GM19372 (cell line): ENCODE results near the gene CTNNBIP1.

Experiments
- ATAC-seq: cut with Tn5 transposase; IDR thresholded peaks from one replicate; pipeline ENCODE4 v1.9.1; 2021; ENCODE audit warnings: mild to moderate bottlenecking, low read depth, moderate library complexity; ENCODE audit not compliant: unreplicated experiment

CTNNBIP1 gene

DNA sequence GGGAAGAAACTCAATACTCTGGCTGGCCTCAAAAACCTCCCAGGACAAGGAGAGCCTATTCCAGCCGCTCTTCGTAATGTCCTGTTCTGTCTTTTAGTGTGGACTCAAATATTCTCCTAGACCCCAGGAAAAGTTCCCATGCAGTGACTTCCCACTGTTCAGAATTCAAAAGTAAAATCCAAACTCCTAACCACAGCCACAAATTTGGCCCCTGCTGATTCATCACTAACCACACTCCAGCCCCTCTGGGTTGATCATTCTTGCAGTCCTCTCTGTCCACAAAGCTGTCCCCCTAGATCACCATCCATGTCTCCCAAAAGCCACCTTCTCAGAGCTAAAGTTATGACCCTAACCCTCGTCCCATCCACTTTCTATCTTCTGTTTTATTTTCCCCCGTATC is 5.1 kb downstream of the CTNNBIP1 start:
- no peak for ATAC-seq

DNA sequence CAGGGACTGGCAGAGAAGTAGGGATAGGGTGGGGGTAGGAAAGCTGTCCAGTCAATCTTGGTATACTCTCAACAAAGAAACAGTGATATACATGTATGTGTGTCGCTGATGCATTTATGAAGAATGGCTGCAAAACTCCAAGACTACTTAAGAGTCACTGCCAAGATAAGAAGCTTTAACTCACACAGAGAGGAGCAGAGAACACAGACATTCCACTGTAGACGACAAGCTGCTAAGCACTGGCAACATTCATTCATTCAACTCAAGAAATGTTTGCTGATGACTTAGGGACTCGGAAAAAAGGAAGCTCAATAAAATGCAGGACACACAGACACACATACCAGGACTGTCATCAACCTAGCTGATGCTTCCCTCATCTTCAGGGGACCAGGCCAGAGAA is 5.5 kb downstream of the CTNNBIP1 start:
- ATAC-seq, result no peak

DNA sequence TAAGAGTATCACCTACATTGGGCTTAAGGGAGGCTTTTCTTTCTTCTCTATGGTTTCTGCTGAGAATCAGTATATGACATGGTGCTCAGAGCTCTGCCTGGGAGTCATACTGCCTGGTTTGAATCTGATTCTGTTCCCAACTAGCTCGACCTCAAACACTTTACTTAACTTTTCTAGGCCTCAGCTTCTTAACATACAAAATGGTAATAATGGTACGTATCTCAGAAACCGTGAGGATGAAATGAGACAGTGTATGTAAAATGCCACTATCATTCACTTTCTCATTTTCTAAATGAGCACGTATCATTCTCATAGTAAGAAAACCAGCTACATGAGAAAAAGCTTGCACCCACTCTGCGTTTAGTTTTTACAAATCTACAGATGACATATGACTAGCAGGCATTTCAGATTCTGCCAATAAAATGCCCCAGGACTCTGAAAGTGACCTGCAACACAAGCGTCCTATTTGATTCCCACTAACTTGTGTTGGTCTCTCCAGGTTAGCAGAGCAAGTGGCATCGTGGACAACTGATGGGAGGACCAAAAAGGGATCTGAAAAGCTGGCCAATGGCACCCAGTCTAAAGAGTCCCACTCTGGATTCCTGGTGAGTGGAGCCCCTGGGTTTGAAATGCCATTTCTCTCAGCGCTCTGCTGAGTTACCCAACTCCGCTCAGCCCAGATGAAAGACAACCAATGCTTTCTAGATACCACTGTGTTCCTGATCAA is 6.1 kb downstream of the CTNNBIP1 start:
- no peak for ATAC-seq

- no peak for ATAC-seq
Measured at GRCh38 chr1:9902060-9902452, 8.0 kb downstream of the CTNNBIP1 start.

DNA sequence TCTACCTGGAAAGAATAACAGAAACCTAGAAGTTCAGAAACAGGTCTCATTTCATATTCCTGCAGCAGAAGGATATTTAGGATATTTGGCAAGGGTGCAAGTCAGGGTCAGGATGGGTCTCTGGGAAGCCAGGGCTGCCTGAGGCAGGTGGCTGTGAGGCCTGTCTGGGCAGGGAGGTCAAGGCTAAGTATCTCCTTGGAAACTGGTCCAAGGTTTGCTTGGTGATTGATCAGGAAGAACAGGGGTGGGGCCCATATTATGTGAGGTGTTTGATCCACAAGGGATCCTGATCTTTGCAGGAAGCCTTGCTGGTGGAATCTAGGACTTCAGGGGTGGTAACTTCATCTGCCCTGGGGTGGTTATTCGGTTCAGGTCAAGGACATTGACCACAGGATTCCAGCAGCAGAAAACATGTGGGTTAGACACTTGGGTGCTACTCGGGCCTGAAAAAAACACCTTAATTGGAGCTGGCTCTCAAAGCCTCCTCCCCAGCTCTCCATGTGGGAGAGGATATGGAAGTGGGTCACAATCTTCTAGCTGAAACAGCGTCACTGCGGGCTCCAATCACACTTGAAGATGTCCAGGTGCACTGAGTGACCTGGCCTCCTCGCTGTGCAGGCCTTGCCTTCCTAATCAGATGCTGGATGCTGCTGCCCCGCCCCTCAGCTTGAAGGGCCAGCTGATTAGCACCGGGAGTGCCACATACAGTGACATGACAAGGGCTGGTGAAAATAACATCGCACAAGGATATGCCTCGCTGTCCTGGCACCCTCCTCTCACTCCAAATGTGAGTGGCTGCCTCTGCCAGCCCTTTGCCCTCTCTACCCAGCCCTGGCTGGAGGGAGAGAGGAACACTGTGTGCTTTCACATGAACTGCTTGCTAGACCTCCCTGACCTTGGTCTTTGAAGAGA is 8.7 kb downstream of the CTNNBIP1 start:
- ATAC-seq, result no peak

DNA sequence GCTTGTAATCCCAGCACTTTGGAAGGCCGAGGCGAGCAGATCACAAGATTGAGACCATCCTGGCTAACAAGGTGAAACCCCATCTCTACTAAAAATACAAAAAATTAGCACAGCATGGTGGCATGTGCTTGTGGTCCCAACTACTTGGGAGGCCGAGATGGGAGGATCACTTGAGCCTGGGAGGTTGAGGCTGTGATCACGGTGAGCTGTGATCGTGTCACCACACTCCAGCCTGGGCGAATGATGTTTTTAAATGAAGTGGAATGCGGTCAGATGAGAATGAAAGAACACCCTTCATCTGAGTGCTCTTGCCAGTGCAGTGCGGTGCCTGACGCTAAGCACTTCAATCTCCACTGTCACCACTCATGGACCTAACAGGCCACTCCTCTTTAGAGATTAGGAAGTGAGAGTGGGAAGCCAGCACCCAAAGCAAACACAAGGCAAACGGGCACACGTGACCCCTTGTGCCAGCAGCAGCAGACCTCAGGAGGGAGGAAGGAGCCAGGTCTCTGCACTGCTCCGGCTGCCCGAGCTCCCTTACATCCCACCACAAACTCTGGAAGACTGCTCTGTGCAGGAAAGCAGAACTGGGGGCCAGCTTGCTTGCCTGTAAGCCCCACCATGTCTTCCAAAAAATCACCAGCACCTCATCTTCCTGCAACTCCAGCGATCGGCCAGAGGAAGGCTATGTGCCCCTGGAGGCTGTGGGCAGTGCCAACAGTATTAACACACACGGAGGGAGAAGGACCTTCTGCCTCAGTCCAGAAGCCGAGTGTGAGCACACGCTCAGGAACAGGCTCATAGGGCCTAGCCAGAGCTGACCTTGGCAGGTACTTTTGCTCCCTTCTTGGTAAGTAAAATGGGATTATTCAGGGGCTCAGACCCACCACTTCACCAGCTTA is 9.7 kb downstream of the CTNNBIP1 start:
- ATAC-seq, result no peak

DNA sequence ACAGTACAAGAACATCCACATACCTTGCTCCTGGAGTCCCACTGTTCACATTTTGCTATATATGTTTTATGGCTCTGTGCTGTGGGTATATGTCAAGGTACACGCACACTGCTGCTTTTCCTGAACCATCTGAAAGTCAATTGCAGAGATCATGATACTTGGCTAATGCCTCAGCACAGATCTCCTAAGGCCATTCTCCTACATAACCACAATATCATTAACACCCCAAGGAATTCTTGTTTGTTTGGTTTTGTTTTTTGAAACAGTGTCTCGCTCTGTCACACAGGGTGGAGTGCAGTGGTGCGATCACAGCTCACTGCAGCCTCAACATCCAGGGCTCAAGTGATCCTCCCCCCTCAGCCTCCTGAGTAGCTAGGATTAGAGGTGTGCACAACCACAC is 16.0 kb downstream of the CTNNBIP1 start:
- ATAC-seq, result no peak

- ATAC-seq, result no peak
Measured at GRCh38 chr1:9892563-9893528, 17.2 kb downstream of the CTNNBIP1 start.

DNA sequence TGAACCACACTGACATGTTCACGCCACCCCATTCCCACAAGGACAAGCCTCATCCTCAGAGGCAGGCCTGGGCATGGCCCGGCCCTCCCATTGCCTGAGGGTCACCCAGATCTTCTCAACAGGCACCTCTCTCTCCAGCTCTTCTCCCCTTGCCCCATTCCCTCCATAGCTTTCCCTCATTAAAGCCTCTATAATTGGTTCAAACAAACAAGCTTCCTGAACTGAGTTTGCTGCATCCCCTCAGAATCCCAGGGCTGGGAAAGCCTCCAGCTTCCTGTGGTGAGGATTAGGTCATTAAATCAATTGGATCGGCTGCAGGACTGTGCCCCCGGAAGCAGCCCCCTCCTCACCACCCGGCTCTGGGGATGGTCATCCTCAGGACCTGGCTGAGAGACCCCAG is 18.9 kb downstream of the CTNNBIP1 start:
- ATAC-seq, result no peak

- no peak for ATAC-seq
Measured at GRCh38 chr1:9890224-9890731, 19.8 kb downstream of the CTNNBIP1 start.

GRCh38 chr1:9889411-9889810 is 20.7 kb downstream of the CTNNBIP1 start:
- ATAC-seq, result no peak

DNA sequence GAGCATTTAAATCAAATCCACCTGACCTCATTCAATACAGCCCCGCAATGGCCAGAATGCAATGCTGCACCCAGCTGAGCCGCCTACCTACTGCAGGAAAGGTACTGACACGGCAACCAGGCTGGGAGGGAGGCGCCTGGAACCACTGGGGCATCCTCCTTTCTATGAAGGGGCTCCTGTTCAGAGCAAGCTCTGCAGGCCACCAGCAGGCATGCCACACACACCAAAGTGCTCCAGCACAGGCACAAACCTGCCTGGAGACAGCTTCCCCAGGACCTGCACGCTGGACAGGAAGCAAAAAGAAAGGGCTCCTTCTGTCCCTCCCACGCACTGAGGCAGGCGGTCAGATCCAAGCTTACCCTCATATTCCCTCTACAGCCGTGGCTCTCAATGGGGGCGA is 21.2 kb downstream of the CTNNBIP1 start:
- no peak for ATAC-seq

- ATAC-seq, result no peak
Measured at GRCh38 chr1:9887070-9887469, 23.0 kb downstream of the CTNNBIP1 start.

DNA sequence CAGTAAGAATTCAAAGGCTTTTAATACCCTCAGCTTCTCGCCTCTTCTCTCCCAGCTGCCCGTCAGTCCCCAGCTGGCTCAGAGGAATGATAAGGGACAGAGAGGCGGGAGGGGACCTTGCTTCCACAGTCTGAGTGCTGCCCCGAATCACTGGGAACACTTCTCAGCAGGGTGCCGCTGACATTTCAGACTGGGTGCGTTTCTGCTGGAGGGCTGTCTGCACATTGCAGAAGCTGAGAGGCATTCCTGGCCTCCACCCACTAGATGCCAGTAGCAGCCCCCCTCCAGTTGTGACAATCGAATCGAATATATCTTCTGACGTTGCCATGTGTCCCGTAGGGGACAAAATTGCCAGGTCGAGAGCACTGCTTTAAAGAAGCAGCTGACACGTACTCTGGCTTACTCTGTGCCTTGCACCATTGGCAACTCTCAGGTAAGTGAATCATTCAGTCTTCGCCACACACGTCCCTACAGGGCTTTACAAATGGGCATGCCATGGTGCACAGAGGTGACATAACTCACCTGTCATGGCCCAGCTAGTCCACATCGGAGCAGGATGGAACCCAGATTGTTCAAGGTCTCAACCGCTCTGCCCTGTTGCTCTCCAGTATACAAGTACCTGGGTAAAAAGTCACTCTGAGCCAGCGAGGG is 23.9 kb downstream of the CTNNBIP1 start:
- ATAC-seq, result no peak

GRCh38 chr1:9884805-9885204 is 25.3 kb downstream of the CTNNBIP1 start:
- no peak for ATAC-seq

- ATAC-seq, result no peak
Measured at GRCh38 chr1:9883585-9884449, 26.3 kb downstream of the CTNNBIP1 start.

DNA sequence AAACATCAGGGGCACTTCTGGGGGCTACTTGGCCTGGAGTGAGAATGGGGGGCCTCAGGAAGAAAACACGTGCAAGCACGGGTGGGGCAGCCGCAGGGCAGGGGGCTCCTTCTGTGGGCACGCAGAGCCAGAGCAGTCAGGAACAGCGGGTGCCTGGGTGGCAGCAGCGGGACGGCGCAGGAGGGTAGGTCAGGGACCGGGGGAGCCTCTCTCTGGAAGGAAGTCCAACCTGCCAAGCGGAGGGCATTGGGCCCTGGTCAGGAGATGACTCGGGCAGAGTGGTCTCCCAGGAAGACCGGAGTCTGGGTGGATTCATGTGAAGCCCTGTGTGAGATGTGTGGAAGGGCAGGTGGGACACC is 27.1 kb downstream of the CTNNBIP1 start:
- ATAC-seq, result no peak

GRCh38 chr1:9882296-9882944 is 27.6 kb downstream of the CTNNBIP1 start:
- ATAC-seq, result no peak
